UCSD-AML1 (cell line): ENCODE data around the gene LGR6.
A peak's percentile ranks its signal among the peaks of the same experiment; 100 is the strongest.
"Not testable (repeated sequence)": the region's sequence is repeated elsewhere in the genome, so short reads cannot be mapped to it uniquely, and the experiment has no call there.

Experiments used
- DNase-seq: peaks from one replicate; lab custom pipeline; 2025; ENCODE audit not compliant: unreplicated experiment; lab: John Stamatoyannopoulos, UW

Gene LGR6

DNA sequence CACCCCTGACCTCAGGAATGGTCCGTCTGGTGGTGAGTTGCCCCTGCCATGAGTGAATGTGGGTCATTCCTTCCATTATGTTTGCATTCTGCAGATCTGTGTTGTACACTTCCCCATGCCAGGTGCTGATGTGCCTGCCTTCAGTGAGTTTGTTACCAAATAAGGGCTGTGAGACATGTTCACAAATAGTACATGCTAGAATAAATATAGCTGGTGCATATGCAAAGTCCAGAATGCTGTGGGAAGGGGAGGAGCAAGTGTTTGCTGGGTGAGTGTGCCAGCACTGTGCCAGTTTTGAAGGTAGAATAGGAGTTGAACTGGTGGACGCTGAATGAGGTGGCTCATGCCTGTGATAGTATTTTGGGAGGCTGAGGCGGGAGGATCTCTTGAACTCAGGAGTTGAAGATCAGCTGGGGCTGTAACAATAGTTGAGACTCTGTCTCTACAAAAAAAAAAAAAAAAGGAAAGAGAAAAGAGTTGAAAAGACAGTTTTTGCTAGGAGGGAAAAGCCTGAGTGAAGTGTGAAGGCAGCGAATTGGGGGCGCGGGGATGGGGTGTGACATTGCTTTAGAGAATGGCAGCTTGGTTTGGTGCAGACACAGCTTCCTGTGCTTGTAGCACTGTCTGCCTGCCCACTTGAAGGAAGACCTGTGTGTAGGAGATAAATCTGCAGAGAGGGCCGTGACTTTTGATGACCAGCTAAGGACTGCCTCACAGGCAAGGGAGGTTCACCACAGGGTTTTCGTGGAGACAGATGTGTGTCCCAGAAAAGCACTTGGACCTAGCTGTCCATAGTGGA lies 61.1 kb downstream of the LGR6 start:
- no peak for DNase-seq

DNA sequence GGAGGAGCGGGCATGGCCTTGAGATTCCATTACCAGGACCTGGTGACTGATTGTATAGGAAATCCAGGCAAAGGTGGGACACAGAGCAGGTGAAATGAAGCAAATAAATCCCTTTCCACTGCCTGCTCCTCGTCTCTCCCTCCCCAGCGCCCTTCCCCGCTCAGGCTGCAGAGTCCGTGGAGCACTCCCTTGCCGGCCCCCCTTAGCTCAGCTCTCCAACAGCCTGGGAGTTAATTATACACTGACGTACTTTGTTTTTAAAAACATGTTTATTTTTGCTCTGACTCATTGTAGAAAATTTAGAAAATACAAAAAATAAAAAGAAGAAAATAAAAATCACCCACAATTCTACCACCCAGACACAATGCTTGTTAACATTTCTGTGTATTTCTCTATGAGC lies 61.7 kb downstream of the LGR6 start:
- no peak for DNase-seq

DNA sequence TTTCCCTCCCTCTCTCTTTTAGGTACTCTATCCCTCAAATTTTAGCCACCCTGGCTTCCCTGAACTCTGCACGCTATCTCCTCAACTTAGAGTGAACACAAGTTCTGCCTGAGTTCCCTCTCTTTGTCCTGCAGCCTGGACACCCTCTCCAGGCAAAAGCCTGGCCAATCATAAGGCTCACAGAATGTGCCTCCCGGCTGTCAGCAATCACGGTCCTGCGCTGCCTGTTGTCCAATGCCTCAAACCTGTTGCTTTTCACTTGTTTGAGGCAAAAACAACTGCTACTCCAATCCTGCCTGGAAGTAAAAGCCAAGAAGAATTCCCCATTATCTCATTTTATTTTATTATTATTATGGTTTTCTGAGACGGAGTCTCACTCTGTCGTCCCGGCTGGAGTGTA lies 66.1 kb downstream of the LGR6 start:
- DNase-seq: no peak

GRCh38 chr1:202261209-202261958 lies 67.8 kb downstream of the LGR6 start:
- DNase-seq: not testable (repeated sequence)

DNA sequence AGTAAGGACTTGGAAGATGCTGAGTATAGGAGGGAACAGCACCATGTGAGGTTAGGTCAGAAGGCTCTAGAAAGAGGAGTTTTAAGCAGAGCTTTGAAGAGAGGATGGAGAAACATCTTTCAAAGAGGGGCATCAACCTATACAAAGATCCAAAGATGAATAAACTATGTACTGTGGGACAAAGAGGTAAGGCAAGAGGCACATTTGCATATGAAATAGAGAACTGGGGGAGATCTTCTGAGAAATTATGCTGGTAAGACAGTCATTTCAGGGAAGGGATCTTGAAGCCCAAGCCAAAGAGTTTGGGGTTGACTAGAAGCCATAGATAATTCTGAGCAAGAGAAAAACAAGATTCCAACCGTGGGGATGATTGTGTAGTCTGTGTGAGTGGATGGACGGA lies 70.0 kb downstream of the LGR6 start:
- DNase-seq: no peak

- no peak for DNase-seq
These were observed 70.7 kb downstream of the LGR6 start for GRCh38 chr1:202264300-202264699.

DNA sequence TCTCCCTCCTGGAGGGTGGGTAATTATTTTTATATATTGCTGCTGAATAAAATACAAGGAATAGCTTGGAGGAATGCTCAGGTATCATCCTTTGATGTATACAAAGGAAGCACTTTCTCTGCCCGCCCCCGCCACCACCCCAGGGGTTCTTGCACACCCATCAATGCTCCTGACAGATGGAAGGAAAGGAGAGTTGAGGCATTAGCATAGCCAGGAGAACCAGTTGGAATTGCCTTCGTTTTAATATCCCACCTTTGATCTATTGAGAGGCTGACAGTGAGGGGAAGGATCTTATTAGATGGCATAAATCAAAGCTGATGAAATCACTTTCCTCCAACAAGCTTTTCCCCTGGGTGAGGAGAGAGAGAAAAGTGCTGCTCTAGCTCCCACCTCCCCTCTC lies 71.1 kb downstream of the LGR6 start:
- DNase-seq: no peak

GRCh38 chr1:202266061-202266765 lies 72.6 kb downstream of the LGR6 start:
- DNase-seq: no peak

GRCh38 chr1:202268032-202268431 lies 74.4 kb downstream of the LGR6 start:
- DNase-seq: no peak

DNA sequence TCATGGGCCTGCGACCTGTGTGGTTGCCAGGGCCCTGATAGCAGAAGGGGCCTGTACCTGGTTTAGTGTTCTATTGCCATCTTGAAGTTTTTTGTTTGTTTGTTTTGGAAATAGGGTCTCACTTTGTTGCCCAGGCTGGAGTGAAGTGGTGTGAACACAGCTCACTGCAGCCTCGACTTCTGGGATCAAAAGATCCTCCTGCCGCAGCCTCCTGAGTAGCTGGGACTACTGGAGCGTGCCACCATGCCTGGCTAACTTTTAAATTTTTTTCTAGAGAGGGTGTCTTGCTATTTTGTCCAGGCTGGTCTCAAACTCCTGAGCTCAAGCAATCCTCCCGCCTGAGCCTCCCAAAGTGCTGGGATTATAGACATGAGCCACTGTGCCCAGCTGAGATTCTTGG lies 75.2 kb downstream of the LGR6 start:
- DNase-seq: no peak

DNA sequence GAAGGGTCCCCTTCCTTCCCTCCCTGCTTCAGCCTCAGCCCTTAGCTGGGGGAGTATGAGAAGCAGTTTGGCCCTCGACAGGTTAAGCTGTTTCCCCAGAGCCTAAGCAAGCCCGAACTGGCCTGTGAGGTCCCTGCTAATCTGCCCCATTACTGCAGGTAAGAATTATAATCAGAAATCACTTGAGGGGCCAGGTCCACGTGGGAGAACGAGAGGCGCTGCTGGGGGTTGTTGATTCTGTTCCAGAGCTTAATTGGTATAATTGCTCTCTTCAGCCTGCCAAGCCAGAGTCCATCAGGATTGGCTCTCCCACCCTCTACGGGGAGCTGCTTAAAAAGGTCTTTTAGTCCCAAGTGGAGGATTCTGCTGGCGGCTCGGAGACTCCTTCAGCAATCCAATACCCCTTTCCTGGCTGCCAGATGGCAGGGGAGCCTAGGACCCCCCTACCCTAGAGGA lies 77.3 kb downstream of the LGR6 start:
- DNase-seq: no peak

DNA sequence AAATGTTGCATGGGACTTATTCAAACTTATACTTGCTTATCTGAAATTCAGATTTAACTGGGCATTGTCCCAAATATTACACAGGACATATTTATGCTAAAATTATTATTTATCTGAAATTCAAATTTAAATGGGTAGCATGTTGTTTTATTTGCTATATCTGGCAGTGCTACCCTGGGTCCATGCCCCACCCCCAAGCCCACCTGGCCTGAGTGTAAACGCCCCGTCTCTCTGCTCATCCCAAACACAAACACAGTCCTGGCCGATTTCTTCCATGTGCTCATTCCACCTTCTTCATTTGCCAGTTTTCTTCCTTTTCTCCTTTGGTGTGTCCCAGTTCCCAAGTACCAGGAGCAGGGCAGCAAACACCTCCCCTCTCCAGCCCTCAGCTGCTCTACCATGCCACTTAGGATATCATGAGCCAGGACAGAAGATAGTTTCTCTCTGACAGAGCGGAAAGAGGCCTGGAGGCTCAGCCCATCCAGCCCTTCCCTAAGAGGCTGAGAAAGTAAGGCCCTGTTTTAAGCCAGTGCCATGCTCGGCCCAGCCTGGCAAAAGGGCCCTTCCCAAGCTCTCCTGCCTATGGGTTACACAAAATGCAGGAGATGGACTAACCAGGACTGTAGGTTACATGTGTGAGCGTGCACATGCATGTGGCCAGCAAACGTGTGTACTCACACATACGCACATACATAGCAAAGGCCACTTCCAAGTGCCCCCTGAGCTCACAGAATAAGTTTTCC lies 78.7 kb downstream of the LGR6 start:
- DNase-seq: no peak

- DNase-seq: peak; percentile 51
These were observed 81.0 kb downstream of the LGR6 start for GRCh38 chr1:202274611-202275010.

GRCh38 chr1:202275061-202275770 lies 81.6 kb downstream of the LGR6 start:
- no peak for DNase-seq

- DNase-seq: no peak
These were observed 82.6 kb downstream of the LGR6 start for GRCh38 chr1:202276081-202276715.

DNA sequence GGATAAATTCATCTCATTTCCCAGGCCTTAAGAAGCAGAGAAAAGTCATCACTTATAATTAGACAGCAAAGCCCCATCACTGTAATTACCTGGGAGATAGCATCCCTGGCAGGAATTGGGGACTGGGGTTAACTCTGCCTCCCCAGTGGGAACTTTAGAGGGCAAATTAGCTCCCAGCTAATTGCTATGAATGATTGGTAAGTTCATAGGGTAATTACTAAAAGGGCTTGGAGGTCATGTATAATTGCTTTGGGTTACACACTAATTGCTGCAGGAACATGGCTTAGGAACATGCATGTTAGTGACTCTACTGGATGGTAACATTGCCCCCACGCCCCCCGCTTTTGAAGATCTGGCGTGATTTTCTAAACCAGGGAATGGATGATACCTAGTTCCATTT lies 83.3 kb downstream of the LGR6 start:
- no peak for DNase-seq

DNA sequence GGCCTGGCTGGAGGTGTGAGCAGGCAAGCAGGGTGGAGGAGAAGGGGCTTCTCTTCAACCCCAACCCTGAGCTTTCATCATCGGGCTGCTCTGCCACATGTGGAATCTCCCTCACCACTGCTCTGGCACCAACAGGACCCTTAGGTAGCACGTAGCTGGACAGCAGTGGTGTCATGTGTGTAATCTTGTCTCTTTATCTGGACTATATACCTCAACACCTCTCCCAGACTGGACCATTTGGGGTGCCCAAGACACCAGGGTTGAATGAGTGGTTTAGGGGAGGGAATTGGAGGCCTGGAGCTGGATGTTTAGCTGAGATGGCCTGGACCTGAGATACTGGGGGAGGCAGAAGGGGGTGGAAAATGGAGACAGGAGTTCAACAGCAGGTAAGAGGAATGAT lies 85.2 kb downstream of the LGR6 start:
- DNase-seq: no peak

DNA sequence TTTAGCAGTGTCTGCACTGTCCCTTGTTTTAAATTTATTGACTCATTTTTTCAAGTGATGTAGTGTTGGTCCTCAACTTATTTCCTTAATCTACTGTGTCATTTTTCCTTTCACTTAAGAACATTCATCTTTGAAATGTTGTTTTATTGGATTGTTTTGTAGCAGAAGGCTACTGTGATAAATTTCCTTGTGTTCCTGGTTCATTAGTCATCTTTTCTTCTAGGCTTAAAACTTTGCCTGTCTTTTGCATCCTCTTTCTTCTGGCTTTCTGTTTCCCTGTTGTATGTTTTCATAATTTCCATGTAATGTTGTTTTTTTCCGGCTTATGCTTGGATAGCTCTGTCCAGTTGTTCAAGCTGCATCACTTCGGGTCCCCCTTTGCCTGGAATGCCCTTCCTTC lies 86.2 kb downstream of the LGR6 start:
- no peak for DNase-seq

DNA sequence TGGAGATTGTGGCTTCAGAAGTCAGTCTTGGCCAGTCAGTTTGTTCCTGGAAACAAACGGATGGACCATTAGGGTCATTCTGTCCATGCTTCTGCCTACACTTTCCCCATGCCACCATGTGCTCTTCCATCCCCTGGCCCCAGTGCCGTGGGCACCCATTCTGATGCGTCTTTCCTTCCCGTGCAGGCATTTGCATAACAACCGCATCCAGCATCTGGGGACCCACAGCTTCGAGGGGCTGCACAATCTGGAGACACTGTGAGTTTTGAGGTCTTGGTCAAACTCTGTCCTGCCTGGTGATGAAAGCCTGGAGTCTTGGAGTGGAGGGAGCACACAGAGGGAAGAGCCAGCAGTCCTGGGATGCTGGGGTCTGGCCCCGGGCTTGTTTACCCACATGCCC lies 87.0 kb downstream of the LGR6 start:
- no peak for DNase-seq
